Stimulated activated naive CD4-positive, alpha-beta T cell (primary cell): ENCODE results near the gene SLC4A7.
"Not testable (repeated sequence)": the region's sequence is repeated elsewhere in the genome, so short reads cannot be mapped to it uniquely, and the experiment has no call there.

ENCODE experiments used
- DNase-seq, 6 experiments: peaks; one replicate each; lab custom pipeline; 2025; lab: John Stamatoyannopoulos, UW

The SLC4A7 gene

DNA sequence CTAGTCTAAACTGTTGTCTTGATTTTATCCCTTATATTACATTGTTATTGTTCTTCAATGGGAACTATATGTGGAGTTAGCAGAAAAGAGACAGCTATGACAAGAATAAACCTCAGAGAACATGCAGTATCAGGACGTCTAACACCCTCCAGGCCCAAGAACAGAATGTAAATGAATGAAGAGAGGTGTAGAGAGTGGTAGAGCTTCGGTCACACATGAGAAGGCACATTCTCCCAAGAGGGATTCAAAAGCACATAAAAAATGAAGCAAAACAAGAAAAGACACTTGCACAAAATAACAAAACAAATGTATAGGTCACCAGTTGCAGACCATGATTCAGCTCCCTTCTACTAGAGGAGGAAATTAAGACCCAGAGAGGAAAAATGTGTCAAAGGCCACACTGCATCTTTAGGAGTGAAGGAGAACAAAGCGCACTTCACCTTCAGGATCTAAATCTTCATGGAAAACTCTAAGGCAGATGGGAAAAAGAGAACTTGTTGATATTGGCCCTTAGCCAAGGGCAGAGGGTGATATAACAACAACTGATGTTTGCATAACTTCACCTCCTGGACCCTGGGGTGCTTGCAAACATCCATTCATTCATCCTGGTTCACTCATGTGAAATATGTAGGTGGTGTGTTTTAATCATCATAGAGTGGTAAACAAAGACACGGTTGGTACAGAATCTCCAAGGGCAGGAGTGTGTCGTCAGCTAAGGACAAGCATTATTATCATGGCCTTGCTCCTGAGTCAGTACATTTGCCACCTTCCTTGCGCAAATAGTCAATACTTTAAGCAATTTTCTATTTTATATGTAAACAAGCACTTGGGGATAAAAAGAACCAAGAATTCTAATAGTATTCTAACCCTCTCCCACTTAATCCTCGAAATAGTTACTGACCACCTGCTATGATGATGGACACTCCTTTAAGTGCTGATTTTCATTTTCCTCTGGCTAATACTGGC lies 123.8 kb downstream of the SLC4A7 start:
- no peak for DNase-seq

DNA sequence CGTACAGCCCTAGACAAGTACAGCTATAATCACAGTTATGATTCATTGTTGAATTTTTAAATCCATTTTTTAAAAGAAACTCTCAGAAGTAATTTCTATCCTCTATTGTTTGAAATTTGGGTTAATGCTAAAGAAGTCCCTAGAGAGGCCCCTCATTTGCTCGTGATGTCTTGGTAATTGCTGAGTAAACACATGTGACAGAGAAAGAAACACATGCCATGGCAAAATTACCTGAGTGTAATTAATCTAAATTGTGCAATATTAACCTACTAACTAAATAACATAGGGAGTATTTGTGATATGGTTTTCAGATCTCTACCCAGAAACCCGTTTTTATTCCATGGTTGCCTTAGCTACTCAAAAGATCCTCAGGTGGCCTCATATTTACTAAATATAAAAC lies 125.8 kb downstream of the SLC4A7 start:
- DNase-seq: no peak

DNA sequence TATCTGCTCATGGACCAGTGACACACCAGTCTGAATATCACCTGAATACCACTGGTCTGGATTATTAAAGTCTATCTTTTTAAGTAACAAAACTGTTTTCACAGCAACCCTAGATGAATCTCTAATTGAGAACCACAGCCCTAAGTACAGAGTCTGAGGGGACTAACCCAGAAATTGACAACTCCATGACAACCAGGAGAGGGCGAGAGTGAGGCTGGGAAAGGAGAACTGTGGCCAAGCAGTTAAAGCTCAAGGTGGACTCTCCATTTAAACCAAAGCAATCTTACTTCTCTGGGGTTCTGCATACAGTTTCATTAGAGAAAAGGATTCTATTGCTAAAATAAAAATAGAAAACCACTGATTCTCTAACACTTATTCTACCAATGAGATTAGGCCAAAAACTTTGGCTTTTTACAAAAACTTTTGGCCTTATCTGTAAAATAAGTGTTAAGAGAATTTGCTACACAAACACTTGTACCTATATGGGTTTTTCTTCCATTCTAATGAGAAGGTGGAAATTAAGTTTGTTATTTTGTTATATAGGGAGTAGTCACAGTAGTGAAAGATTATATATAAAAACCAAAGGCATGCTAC lies 126.4 kb downstream of the SLC4A7 start:
- peak in 4 of 6 experiments; percentile 7 to 52 (median 32) for DNase-seq

DNA sequence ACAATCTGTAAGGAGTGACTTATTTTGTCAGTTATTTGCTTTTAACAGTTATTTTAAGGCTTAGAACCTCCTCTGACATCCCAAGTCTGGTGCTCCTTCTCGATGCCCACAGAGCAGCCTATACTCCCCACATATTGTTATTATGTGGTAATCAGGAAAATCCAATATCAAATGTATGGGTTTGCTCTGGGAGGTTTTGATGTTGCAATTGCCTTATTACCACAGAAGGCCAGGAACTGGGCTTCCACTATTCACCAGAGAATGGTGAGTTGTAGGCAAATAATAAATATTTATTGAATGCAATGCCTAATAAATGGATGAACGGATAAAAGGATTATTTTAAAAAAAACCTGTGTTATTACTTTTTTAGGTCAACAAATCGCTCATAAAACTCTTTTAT lies 127.2 kb downstream of the SLC4A7 start:
- no peak for DNase-seq

DNA sequence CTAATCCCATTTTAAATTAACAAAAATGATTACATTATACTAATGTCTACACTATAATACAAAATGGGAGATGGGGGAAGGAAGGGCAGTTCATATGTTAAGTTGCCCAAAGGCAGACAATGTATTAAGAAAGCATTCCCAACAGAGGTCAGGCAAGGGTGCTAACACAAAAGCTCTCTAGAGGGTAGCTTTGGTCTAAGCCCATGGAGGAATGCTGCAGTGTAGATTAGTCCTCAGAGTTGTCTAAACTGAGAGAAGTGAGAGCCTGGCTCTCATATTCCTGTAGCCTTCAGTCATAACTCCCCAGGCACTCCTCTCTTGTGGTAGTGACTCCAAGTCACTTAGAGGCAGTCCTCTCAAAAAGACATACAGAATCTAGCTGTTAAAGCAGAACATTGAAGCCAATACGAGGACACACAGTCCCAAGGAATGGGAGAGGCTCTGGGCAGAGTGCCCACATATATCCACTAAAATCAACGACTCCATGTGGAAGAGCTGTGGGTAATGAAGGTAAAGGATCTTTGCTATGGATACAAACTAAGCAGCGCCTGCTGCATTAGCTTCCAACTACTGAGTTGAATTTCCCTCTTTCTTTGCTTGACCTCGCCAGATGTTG lies 129.5 kb downstream of the SLC4A7 start:
- DNase-seq: no peak

DNA sequence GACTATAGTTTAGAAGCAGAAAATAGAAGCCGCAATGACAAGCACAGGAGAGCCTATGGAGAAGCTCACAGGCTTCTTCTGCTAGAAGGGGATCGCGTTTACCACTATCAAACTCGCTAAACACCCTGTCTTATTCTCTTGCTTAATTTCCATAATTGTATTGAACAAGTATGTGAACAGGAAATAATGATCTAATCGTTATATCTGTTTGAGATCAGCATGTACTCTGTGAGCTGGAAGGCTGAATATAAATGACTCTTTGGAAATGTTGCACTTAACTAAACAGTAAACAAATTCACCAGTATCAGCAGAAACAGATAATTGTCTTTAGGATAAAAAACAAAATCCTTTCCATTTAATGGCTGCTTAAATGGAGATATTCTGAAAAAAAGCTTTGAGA lies 130.0 kb downstream of the SLC4A7 start:
- no peak for DNase-seq

DNA sequence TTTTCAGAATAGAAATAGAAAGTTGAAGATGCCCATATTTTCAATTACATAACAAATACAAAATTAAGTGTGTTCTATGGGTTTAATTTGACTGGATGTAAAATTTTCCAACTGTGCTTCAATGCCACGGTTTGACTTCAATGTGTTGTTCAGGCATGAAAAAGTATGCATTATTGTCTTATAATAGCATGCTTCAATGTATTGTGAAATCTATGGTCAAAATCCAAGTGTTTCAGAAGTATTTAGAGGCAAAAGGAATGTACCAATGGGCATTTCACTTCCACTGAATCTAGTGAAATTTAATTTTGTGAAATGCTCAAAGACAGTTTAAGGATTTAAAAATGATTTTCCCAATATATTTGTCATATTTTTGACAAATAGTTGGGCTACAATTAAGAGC lies 131.0 kb downstream of the SLC4A7 start:
- DNase-seq: no peak

DNA sequence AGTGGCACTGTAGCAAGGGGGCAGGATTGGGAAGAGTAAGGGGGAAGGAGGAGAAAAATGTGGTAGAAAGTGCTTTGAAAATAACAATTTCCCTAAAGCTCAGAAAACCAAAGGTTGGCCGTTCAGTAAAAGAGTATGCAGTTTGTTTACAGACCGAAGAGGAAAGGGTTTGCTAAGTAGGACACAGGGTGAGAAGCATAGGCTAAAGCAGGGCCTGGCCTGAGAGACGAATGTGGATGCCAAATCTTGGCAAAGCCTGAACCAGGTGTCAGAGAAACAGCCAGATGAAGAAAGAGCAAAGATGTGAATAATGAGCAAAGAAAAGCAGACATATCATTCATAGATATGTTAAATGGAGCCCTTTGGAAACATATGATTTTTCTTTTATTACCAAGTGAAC lies 132.1 kb downstream of the SLC4A7 start:
- no peak for DNase-seq

DNA sequence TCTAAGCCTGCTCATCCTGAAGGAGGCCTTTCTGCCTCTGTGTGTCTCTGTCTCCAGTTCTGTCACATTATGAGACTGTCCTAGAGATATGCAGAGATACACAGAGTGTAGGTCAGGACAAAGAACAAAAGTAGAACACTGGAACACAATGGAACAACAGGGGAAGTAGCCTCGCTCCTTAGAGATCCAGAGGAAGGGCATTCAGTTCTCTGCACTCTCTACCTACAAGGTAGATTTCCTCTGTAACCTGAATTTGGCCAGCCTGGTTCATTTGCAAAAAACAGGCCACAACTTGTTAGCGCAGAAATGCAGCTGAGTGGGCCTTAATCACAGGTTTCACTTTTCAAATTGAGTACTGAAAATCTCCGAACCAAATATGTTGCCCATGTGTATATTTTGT lies 134.4 kb downstream of the SLC4A7 start:
- DNase-seq: no peak

DNA sequence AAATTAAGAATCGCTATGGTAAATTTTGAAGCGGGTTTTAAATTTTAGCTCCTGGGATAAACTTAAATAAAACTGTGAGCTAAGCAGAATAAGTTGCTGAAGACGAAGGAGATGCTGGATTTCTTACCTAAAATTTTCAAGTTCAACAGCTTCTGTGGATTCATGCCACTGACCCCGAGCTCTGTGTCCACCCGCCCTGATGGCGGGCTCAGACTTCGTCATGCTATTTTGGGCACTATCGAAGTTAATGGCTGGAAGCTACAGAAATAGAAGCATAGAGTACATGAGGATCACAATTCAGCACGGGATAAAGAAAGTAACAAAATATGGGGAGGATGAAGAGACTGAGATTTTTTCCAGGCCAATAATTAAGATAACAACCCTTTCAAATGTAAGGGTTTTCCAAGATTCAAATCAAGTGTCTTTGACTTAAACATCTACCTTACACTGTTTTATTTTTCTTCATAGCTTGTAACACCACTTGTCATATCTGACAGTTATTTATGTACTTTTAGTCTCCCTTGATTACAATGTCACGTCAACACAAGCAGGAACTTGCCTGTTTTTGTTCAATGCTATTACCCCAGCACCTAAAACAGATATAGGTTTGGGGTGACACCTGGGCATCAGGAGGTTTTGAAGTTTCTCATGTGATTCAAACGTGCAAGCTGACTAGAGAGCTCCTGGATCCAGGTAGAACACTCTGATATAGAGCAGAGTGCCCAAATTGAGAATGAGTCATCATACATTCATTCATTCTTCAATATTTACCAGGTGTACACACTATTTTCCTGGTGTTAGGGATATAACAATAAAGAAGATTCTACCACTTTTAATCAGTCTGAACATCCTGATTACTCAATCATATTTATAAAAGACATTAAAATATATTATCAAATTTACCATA lies 138.0 kb downstream of the SLC4A7 start:
- no peak for DNase-seq

DNA sequence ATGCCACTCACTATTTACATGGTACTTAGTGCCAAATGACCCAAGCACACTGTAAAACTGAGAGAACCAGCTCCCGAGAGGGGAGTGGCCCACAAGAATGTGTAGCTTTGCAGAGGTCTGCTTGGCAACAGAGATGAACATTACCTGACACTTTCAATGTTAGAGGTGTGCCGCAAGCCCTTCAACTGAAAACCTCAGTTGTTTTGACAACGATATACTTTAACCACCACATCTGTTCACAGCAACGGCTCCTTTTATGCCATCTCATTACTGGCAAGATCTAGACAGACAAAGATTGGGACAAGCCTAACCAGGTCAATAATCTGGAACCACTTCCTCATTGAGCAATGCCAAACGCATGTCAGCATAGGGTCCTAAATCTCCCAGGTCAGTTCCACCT lies 138.7 kb downstream of the SLC4A7 start:
- DNase-seq: no peak

DNA sequence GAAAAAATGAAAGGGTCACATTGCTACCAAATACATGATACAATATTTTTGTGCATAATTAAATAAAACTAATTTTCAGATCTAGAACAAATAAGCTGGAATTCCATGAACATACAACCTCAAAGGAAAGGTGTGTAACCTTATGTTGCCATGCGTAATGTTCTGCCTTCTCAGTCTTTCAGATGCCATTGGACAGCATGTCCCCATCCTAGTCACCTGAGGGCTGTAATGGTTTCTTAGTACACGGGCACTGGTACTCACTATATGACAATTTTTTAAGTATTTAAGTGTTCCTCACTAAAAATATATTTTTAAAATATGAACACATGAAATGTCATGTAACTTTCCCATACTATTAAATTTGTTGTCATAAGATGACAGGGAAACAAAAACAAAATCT lies 139.1 kb downstream of the SLC4A7 start:
- DNase-seq: no peak

DNA sequence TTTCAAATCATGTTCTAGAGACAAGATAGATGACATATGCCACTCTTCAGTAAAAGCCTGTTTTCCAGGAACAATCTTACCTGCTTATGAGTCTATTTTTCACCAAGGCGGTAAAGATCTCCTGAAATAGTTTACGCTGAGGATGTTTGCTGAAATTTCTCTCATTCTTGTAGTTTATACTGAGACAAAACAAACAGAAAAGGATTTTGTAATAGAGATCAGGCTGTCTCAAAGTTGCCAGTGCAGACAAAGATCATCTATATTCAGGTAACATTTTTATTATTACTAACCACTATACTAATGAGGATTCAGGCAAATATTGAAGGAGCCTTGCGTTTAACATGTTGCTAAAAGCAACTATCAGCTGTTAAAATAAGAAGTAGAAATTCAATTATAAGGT lies 140.0 kb downstream of the SLC4A7 start:
- no peak for DNase-seq

DNA sequence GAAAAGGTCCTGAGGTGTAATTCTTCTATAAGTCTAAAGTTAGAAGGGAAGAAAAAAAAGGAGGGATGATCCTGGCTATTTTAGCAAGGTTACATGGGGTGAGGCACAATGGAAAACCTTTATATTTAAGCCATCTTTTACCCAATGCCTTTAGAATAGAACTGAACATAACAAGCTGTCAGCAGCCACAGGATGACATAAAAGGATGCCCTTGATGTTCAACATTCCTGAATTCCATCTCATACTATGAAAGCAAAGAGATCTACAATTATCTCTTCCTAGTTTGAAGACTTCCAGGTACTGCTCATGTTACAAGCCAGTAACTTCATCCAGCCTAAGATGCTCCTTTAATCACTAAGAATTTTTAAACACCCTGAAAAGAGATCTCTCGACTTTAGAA lies 141.9 kb downstream of the SLC4A7 start:
- no peak for DNase-seq

DNA sequence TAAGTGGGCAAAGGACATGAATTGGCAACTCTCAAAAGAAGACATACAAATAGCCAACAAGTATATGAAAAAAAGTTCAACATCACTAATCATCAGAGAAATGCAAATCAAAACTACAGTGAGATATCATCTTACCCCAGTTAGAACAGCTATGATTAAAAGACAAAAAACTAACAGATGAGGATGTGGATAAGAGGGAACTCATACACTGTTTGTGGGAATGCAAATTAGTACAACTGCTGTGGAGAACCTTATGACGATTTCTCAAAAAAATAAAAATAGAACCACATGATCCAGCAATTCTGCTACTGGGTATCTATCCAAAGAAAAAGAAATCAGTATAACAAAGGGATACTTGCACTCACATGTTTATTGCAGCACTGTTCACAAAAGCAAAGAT lies 143.7 kb downstream of the SLC4A7 start:
- no peak for DNase-seq

DNA sequence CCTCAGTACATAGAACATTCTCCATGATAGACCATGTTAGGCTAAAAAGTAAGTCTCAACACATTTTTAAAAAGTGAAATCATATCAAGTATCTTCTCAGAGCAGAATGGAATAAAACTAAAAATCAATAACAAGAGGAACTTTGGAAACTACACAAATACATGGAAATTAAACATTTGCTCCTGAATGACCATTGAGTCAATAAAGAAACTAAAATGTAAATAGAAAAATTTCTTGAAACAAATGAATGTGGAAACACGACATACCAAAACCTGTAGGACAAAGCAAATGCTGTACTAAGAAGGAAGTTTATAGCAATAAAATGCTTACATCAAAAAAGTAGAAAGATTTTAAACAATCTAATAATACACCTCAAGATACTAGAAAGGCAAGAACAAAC lies 148.6 kb downstream of the SLC4A7 start:
- no peak for DNase-seq

DNA sequence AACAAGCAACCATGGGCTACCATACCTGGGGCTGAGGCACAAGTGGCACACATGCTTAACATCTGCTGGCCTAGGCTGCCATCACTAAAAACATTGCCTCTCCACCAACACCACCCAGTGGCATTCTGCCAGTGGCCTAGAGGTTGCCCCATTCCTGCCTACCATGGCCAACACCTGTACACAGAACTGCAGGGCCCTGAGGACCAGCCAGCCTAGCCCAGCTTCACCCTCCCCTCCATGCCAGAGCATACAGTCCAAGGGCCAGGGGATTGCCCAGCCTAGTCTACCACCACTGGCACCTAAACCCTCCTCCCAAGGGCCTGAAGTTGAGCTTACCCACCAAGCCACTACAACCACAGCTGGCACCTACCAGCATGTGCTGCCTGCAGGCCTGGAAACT lies 150.3 kb downstream of the SLC4A7 start:
- no peak for DNase-seq

DNA sequence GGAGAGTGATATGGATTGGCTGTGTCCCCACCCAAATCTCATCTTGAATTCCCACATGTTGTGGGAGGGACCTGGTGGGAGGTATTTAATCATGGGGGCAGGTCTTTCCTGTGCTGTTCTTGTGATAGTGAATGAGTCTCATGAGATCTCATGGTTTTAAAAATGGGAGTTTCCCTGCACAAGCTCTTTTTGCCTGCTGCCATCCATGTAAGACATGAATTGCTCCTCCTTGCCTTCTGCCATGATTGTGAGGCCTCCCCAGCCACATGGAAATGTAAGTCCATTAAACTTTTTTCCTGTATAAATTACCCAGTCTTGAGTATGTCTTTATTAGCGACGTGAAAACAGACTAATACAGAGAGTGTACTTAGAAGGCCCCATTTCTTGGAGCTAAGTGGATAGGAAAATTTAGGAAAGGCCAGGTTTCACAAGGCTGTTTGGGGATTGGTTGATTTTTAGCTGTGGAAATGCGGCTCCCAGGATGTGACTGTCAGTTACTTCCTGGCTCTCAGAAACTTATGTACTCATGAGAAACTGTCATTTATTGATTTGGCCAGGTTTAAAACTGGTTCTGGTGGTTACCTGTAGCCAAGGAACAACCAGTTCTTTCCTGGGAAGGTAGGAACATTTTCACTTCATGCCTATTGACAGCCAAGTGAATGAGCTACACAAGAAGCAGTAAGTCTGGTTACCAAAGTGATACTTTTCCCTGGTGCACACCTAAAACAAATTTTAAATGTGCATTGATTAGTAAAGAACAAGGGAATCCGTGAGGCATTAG lies 155.0 kb downstream of the SLC4A7 start:
- not testable (repeated sequence) for DNase-seq

DNA sequence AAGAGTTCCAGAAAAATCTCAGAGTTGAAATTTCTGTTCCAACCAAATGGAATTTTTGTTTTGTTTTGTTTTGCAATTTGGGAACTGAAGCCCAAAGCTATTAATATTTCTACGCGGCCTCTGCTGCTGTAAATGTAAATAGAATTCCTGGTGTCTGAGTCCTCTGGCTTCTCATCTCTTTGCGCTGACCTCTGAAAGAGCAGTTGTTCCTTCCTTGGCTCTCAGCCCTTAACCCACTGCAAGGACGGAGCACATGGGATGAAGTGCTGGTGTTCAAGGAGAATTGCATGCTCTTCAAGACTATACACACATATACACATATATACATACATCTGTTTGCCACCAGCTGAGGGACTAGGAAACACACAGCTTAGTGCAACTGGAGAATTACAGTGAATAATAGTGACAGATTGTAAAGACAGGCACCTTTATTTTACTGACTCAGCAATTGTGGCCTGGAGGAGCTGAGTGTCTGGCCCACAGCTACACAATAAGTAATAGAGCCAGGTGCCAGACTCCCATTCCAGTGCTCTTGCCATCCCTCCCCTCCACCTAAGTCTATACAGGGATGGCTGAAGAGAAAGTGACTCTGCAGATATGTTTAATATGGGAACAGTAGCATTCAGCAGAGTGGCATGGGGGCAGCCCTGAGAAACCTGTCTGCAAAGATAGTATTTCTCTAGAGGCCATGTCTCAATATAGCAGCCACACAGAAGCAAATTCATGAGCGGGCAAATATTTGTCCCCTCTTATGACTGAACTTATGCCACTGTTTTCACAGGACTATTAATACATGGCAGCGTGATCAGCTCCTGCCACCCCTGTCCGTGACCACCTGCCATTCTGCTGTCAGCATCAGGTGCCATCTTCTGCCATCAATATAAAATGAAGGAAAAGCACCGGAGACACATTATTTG lies 157.3 kb downstream of the SLC4A7 start:
- DNase-seq: no peak

DNA sequence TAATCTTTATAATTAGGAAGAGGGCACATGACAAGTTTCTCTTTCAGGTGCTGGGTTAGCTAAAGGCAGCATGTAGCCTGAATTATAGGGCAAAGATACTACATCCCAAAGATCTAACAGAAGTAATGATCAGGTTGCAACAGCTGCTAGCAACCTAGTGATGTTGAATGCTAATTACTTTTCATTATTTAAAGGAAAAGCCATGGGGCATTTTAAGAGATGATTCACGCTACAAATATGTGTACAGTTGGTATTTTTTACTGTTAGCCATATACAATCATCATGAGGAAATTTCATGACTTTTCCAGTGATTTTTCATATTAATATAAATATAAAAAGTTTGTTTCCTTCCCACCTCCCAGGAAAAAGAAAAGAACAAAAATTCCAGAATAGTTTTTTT lies 158.0 kb downstream of the SLC4A7 start:
- DNase-seq: no peak
